ENCODE measurements around the gene CYP1A2.
"Not testable (repeated sequence)": the region's sequence is repeated elsewhere in the genome, so short reads cannot be mapped to it uniquely, and the experiment has no call there.

CYP1A2 gene

GRCh38 chr15:74738239-74738638, 10.4 kb upstream of the CYP1A2 start:
- not testable (repeated sequence) for DNase-seq

- no peak for DNase-seq
These were observed 6.2 kb upstream of the CYP1A2 start for GRCh38 chr15:74742422-74742821.

DNA sequence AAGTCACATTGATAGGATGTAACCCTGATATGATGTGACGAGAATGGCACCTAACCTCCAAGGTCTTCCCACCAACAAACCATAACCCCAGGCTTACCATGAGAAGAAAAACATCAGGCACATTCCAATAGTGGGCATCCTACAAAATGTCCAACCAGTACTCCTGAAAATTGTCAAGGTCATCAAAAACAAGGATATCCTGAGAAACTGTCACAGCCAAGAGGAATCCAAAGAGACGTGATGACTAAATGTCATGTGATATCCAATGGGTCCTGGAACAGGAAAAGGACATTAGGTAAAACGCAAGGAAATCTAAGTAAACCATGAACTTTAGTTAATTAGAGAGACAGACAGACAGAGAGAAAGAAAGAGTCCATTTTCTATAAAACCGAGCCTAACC, 2.3 kb upstream of the CYP1A2 start:
- DNase-seq, result no peak

GRCh38 chr15:74749832-74750231, 1.2 kb downstream of the CYP1A2 start:
- no peak for DNase-seq

DNA sequence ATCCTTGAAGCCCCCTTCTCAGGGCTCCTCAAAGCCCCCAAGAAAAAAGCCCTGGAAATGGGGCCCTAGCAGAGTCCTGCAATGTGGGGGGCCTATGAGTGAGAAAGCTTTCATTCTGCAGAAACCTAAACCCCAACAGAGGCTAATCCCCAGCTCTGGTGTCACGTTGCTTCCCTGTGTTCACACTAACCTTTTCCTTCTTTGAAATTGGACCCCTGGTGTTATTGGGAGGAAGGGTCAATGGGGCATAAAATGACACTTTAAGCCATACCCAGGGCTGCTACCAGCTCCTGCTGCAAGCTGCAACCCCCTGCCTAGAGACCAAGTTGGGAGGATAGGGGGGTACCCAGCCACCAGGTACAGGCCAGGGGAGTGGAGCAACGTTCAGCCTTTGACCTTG, 2.1 kb downstream of the CYP1A2 start:
- DNase-seq, result no peak

DNA sequence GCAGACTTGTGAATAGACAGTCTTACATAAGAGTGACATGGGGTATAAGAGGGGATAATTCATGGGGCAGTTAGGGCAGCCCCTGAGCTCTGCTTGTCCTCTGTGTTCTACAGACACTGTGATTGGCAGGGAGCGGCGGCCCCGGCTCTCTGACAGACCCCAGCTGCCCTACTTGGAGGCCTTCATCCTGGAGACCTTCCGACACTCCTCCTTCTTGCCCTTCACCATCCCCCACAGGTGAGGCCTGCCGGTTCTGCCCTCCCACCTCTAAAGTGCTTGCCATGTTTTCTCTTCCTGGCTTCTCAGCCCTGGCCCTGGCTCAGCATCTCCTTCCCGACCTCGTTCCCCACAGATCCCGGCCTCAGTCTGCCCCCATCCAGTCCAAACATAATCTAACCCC, 3.4 kb downstream of the CYP1A2 start:
- no peak for DNase-seq

DNA sequence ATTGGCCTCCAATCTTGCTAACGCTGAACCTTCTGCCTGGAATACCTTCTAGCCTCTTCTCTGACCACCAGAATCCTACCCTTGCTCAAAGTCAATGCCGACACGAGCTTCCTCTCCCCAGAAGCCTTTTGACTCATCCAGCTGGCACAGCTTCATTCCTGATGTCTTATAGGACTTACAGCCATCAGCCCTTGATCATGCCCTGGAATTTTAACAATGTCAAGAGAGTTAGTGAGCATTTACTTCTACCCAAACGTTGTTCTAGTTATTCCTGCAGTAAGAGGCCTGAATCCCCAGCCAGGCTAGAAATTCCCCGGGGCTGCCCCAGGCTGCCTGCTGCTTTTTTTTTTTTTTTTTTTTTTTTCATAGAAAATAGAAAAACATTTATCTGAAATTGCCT, 3.9 kb downstream of the CYP1A2 start:
- no peak for DNase-seq

DNA sequence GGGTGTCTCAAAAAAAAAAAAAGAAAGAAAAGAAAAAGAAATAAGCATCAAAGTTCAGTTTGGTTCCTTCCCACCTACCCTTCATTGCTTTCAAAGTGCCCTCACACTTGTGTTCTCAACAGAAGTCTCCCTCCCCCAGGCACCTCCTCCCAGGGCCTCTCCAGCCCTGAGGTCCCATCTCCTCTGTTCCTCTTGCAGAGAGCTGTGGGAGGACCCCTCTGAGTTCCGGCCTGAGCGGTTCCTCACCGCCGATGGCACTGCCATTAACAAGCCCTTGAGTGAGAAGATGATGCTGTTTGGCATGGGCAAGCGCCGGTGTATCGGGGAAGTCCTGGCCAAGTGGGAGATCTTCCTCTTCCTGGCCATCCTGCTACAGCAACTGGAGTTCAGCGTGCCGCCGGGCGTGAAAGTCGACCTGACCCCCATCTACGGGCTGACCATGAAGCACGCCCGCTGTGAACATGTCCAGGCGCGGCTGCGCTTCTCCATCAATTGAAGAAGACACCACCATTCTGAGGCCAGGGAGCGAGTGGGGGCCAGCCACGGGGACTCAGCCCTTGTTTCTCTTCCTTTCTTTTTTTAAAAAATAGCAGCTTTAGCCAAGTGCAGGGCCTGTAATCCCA, 6.1 kb downstream of the CYP1A2 start:
- DNase-seq, result no peak

- no peak for DNase-seq
These were observed 10.1 kb downstream of the CYP1A2 start for GRCh38 chr15:74758736-74759135.

- no peak for DNase-seq
These were observed 14.1 kb downstream of the CYP1A2 start for GRCh38 chr15:74762791-74763150.

DNA sequence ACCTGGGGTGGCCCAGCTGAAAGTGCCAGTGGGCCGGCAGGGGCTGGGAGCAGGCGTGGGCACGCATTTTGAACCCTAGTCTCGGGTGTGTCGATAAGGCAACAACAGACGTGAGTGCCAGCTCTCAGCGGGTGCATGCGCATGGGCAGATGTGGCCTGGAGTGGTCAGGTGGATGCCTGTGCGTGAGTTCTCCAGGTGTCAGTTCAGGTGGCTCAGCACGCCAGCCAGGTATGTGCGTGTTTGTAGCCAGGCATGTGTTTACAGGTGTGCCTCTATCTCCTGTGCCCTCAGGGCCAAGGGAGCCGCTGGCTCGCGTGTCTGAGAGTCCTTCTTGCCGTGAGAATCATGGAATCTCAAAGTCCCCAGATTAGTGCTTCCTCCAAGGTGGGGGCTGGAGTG, 14.8 kb downstream of the CYP1A2 start:
- DNase-seq, result peak; percentile 36

DNA sequence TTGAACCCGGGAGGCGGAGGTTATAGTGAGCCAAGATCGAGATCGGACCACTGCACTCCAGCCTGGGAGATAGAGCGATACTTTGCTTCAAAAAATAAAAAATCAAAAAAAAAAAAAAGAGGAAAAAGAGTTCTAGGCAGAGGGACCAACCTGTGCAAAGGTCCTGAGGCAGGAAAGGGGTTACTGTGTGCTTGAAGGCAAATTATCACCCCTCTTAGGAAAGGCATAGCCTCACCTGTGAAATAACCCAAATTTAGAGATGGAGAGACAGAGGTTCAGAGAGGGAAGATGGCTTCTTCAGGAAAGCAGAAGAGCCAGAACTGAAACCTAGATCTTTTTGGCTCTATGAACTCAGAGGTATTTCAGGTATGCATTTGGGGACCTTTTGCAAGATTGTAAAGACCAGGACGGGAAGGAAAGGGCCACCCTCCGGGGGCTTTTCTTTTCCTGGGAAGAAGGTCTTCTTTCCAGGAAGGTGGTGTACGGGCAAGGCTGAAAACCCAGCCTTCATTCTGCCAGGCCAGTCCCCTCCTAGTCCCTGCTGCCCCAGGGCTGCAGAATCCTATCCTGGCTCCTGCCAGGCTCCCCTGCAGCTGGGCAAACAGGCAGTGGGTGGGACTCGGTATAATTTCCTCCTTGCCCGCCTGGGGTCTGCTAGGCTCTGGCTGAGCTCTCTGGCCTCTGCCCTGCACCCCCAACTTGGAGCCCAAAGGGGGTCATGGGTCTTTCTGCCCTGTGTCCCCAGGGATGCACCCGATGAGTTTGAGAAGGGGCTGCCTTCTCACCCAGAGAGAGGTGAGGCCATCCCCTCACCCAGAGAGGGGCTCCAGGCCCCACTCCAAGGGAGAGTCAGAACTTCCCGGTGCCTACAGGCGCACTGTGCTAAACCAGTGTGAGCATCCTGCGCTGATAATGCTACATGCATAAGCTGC, 18.8 kb downstream of the CYP1A2 start:
- DNase-seq, result no peak

- DNase-seq, result no peak
These were observed 19.6 kb downstream of the CYP1A2 start for GRCh38 chr15:74768099-74768770.

- DNase-seq, result no peak
These were observed 20.2 kb downstream of the CYP1A2 start for GRCh38 chr15:74768771-74769342.

DNA sequence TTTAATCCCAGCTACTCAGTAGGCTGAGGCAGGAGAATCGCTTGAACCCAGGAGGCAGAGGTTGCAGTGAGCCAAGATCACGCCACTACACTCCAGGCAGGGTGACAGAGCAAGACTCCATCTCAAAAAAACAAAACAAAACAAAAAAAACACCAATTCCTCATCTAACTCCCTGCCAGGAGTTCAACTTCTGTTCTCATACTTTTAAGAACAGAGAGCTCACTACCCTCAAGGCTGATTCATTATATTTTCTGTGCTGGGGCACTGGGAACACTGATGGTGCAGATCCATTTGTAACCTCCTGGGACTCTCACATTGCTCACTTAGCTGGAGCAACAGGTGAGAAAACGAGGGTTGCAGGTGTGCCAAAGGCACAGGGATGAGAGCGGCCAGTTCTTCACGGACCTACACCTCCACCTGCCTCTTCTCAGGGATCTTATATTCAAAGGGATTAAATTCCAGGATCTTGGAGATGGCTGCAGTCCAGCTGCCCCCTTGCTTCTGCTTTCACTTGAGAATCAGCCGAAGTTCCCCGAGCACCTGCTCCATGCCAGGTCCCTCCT, 20.9 kb downstream of the CYP1A2 start:
- peak; percentile 16 for DNase-seq

DNA sequence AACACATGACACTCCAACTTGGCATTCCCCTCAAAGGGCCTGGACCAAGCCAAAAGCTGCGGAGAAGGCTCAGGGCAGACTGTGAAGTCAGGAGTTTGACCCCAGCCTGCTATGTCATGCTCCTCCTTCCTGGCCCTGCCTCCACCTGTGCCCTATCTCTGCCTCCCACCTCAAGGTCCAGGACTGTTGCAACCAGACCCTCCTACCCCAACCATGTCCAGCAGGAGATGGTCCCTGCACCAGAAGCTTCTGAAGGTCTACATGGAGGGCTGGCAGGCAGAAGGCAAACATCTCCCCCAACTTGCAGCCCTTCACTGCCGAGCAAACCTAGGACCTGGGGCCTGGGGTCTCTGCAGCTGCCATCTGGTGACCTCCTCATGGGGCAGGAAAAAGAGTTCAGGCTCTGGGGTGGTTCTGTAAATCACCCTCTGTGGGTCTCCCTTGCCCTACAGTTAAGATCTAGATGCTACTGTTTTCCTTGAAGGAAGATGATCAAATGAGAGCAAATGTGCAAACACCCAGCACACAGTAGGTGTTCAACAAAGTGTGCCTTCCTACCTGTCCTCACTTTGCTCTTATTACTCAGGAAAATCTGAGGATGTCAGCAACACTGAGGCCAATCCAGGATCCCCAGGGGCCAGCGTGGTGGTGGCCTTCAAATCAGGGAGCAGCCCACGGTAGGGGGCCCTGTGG, 21.7 kb downstream of the CYP1A2 start:
- no peak for DNase-seq

DNA sequence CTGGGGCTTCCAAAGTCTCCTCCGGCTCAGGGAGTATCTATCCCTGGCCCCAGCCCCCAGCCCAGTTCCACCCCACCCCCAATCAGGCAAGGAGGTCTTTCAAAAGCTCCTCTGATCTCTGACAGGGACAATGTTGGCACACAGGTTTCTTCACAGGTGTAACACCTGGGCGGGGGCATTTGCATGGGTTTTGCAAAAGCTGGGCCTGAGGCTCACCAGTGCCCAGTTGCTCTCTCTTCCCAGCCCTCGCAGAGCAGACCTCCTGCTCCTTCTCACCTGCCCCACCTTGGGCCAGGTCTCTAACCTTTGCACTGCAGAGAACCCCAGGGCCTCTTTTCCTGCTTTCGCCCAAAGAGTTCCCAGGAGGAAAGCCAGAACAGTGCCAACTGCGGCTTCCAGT, 24.7 kb downstream of the CYP1A2 start:
- no peak for DNase-seq

- no peak for DNase-seq
These were observed 25.1 kb downstream of the CYP1A2 start for GRCh38 chr15:74773731-74774252.

DNA sequence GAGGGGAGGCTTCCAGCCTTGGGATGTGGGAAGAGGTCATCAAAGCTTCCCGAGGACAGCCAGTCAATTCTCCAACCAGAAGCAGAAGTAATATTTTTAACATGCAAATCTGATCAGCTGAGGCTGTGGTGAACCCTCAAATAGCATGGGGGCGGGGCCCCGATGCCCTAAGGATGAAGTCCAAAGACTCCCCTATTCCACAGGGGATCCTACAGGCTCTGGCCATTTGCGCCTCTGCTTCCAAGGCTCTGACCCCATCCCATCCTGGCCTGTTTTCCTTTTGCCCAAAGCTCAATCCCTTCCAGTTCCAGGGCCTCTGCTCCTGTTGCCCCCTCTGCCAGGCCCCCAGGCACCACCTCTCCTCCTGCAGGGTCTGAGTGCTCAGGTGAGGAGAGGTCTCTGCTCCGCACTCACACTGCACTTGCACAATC, 26.5 kb downstream of the CYP1A2 start:
- no peak for DNase-seq

GRCh38 chr15:74775894-74776293, 27.2 kb downstream of the CYP1A2 start:
- DNase-seq, result no peak

DNA sequence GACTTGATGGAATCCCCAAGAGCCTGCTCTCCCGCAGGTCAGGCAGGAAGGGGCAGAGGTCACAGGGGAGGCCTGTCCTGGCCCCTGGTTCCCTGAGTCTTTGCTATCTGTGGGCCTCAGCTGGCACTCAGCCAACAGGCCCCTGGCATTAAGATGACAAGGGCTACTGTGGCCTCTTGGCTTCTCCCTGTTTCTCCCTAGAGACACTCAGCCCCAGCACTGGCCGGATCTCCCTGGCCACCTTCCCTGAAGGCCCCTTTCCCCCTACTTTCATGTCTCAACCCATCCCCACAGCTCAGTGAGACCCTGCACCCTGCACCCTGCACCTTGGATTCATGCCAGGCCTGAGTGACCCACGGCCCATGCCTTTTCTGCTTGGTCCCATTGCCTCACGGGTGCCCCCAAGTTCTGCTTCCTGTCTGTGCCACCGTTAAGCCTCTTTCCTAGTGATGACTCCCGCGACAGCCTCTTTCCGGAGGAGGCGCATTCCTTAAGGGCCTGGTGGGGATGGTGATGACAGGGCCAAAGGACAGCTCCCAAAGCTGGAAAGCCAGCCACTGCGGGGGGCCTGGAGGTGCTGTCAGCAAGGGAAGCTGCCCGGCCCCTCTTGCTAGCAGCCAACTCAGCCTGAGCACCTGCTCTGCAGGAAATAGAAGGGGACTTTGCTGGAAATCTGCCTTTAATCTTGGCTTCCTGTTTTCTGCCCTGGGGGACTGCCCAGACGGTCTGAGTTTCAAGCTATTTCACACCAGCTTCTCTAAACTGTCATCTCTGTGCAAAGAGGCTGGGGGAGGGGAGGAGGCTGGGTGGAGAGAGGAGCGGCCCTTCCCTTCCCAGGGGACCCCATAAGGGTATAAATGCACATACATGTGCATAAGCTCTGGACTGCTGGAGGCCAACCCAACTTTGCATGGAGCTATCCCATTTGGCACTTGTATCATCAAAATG, 28.4 kb downstream of the CYP1A2 start:
- DNase-seq, result no peak
